KMS-11 (cell line): ENCODE measurements around the gene TTC9B.

Experiments
- H2AFZ ChIP-seq: fragments of 200-600 bp; sonication (generic); 2 replicates; pipeline ENCODE4 v1.6.1; 2016; ENCODE audit warnings: antibody characterized with exemption, mixed run types, low read depth
- H3K27ac ChIP-seq: fragments of 200-600 bp; sonication (generic); 2 replicates; pipeline ENCODE4 v1.6.1; 2016; ENCODE audit warnings: mild to moderate bottlenecking, mixed run types
- H3K27me3 ChIP-seq: fragments of 200-600 bp; sonication (generic); 2 replicates; pipeline ENCODE4 v1.6.1; 2017; ENCODE audit warnings: mild to moderate bottlenecking, low read depth, mixed run types, moderate library complexity; ENCODE audit not compliant: insufficient read depth
- H3K36me3 ChIP-seq: fragments of 200-600 bp; sonication (generic); 2 replicates; pipeline ENCODE4 v1.6.1; 2017; ENCODE audit warnings: mild to moderate bottlenecking, mixed run types; ENCODE audit not compliant: insufficient read depth
- H3K4me1 ChIP-seq: fragments of 200-600 bp; sonication (generic); 2 replicates; pipeline ENCODE4 v1.6.1; 2016; ENCODE audit warnings: mild to moderate bottlenecking, low read depth, mixed run types; ENCODE audit not compliant: poor library complexity, severe bottlenecking
- H3K4me2 ChIP-seq: fragments of 200-600 bp; sonication (generic); 2 replicates; pipeline ENCODE4 v1.7.0; 2016; ENCODE audit warnings: mild to moderate bottlenecking, mixed run types
- H3K4me3 ChIP-seq: fragments of 200-600 bp; sonication (generic); IDR thresholded peaks from 2 replicates; pipeline ENCODE4 v1.6.1; 2017; ENCODE audit warnings: low read depth, low read length, mixed read lengths; ENCODE audit not compliant: insufficient read depth
- H3K79me2 ChIP-seq: fragments of 200-600 bp; sonication (generic); 2 replicates; pipeline ENCODE4 v1.6.1; 2016; ENCODE audit warnings: low read depth, mixed run types; ENCODE audit not compliant: insufficient read depth
- H3K9ac ChIP-seq: fragments of 200-600 bp; sonication (generic); 2 replicates; pipeline ENCODE4 v1.6.1; 2016; ENCODE audit warnings: mild to moderate bottlenecking, mixed run types
- H4K20me1 ChIP-seq: fragments of 200-600 bp; sonication (generic); 2 replicates; pipeline ENCODE4 v1.6.1; 2016; ENCODE audit warnings: mild to moderate bottlenecking, mixed run types; ENCODE audit not compliant: insufficient read depth
- CTCF ChIP-seq: fragments of 200-600 bp; sonication (generic); conservative IDR thresholded peaks from 2 replicates; pipeline ENCODE4 v1.6.1; 2017; ENCODE audit warnings: low read depth, mild to moderate bottlenecking, antibody characterized with exemption, low read length, moderate library complexity, mixed read lengths

TTC9B gene

GRCh38 chr19:40247735-40248262 is 29.6 kb upstream of the TTC9B start:
- no peak overlapping the region for H3K9ac ChIP-seq
- H3K4me1 ChIP-seq = no peaks in the 10 kb centered on the region
- no peak overlapping the region for H3K4me2 ChIP-seq
- H4K20me1 ChIP-seq = no peaks in the 10 kb centered on the region
- TF ChIP-seq CTCF = no peak
- H3K4me3 ChIP-seq = no peak overlapping the region
- no peaks in the 10 kb centered on the region for H3K27me3 ChIP-seq
- no peak overlapping the region for H2AFZ ChIP-seq
- H3K79me2 ChIP-seq = peaks cover 7% of the 10 kb centered on the region; the same call in 1 of the 2 replicates
- peaks cover 3% of the 10 kb centered on the region; the same call in 1 of the 2 replicates for H3K36me3 ChIP-seq
- no peak overlapping the region for H3K27ac ChIP-seq

- H3K27me3 ChIP-seq = no peaks in the 10 kb centered on the region
- peaks cover 7% of the 10 kb centered on the region; the same call in 1 of the 2 replicates for H3K79me2 ChIP-seq
- H3K4me3 ChIP-seq = no peak overlapping the region
- no peak overlapping the region for H3K4me2 ChIP-seq
- no peak overlapping the region for H3K27ac ChIP-seq
- no peaks in the 10 kb centered on the region for H4K20me1 ChIP-seq
- no peak overlapping the region for H3K9ac ChIP-seq
- TF ChIP-seq CTCF = no peak
- no peak overlapping the region for H2AFZ ChIP-seq
- no peaks in the 10 kb centered on the region for H3K4me1 ChIP-seq
- H3K36me3 ChIP-seq = peaks cover 3% of the 10 kb centered on the region; the same call in 1 of the 2 replicates
Observed at GRCh38 chr19:40247178-40247577, 29.0 kb upstream of the TTC9B start.

GRCh38 chr19:40246292-40247073 is 28.3 kb upstream of the TTC9B start:
- H3K27ac ChIP-seq = no peak overlapping the region
- no peak overlapping the region for H3K4me3 ChIP-seq
- H3K27me3 ChIP-seq = no peaks in the 10 kb centered on the region
- H4K20me1 ChIP-seq = no peaks in the 10 kb centered on the region
- H3K4me2 ChIP-seq = no peak overlapping the region
- H3K4me1 ChIP-seq = no peaks in the 10 kb centered on the region
- no peak for TF ChIP-seq CTCF
- H2AFZ ChIP-seq = no peak overlapping the region
- H3K36me3 ChIP-seq = peaks cover 1% of the 10 kb centered on the region; the same call in 1 of the 2 replicates
- no peak overlapping the region for H3K9ac ChIP-seq
- peaks cover 7% of the 10 kb centered on the region; the same call in 1 of the 2 replicates for H3K79me2 ChIP-seq

- Histone ChIP-seq H2AFZ (no peak overlapping the region), H3K27me3 (no peaks in the 10 kb centered on the region), H3K4me3 (no peak overlapping the region), H3K36me3 (no peaks in the 10 kb centered on the region; the same call in 1 of the 2 replicates), H3K4me1 (no peaks in the 10 kb centered on the region), H3K9ac (no peak overlapping the region), H3K79me2 (peaks cover 7% of the 10 kb centered on the region; the same call in 1 of the 2 replicates), H3K27ac (no peak overlapping the region), H3K4me2 (no peak overlapping the region), H4K20me1 (no peaks in the 10 kb centered on the region)
- TF ChIP-seq CTCF = no peak
Observed at GRCh38 chr19:40245506-40246128, 27.4 kb upstream of the TTC9B start.
